Melanocyte of skin (primary cell): ENCODE results near the gene ZRANB3. TPM values are rescaled to one million over a fixed set of nuclear protein-coding genes. Genes with fewer than 3 reads are reported as not detected.

Experiments
- small RNA-seq, 2 donors: library from RNA; depleted of rRNA; stranded (forward); fragments of <200 nt; gene quantifications; one replicate each; pipeline ENCODE3, GENCODE V24; 2012
- total RNA-seq, 2 donors: library from RNA; depleted of rRNA; stranded (reverse); fragments of >200 nt; gene quantifications; 2 replicates each; pipeline ENCODE4 v1.2.3, GENCODE V29; 2012

ZRANB3 gene
- 1 to 10 TPM; 6.7 to 7.2 TPM for total RNA-seq

GRCh38 chr2:135530313-135531230, at the start of gene ZRANB3:
TSS of gene ZRANB3 (minus strand) at chr2:135531218.

GRCh38 chr2:135531231-135532197, 496 bp upstream of the ZRANB3 start, which contains the start of gene R3HDM1:
TSS of gene R3HDM1 (plus strand) at chr2:135531484. CDS start at chr2:135604846, 73,362 bp downstream.

Small RNA genes within 50 kb of the gene (small RNA-seq; reads per million reads assigned to genes)
- 0.17 to 0.21 reads per million in 2 donors for gene SNORA40B

Other genes with a start within 250 kb of the ZRANB3 start
- 10 to 100 TPM; 10.3 to 13.7 TPM for gene R3HDM1, start 266 bp upstream of the ZRANB3 start, total RNA-seq
- 10 to 100 TPM; 37.0 to 47.1 TPM for gene UBXN4, start 210.6 kb upstream of the ZRANB3 start, total RNA-seq